GM11168 (cell line): ENCODE results near the gene SCPEP1.

ENCODE experiments used
- in situ Hi-C: fragments of 300-500 bp; cut with MboI; formaldehyde crosslinking; loops from one replicate; pipeline ENCODE4 v1.12.0; 2022; ENCODE audit warnings: low sequenced_read_pairs; ENCODE audit not compliant: unreplicated experiment

The SCPEP1 gene

DNA sequence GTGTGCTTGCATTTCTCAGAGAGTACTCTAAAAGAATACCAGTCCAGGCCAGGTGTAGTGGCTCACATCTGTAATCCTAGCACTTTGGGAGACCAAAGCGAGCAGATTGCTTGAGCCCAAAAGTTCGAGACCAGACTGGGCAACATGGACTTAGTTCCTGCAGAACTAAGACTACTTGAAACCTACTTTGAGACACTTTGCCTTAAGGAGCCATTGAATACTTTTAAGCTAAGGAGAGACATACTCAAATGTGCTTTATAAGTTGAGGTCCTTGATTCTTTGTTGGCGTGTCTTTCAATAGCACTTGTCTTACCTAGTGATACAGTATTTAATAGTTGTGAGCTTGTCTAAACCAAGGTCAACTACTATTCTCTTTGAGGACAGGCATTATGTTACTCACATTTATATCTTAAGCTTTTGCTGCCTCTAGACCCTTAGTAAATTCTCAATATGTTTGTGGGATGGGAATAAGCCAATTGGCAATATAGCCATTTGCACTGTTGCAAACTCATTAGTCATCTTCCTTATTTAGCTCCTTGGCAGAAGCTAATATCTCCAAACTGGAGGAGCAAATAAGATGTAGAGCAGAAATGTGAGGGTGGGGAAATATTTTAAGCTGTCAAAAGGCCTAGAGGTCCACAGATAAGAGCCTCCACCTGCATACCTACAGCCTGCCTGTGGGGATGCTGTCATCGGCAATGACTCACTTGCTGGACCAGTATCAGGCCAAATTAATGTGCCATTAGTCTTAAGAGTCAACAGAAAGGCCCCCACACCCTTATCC lies 16.3 kb downstream of the SCPEP1 start:
- in situ Hi-C loops, result no loop called here

DNA sequence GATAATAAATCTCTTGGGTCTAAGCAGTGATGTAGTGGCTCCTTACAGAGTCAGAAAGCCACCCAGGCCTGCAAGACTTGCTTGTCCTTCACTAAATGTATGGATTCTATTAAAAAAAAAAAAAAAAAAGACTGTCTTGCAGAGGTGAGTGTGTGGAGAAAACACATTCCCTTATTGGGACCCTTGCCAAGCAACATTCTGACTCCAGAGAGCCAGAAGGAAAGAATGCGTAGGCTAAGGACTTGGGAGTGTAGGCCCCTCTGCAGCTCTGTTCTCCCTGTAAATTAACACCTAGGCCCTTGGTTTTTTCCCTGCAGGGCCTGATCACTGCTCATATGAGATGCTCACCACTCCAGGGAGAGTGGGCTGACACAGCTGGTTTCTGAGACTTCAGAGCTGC lies 17.8 kb downstream of the SCPEP1 start:
- in situ Hi-C loops, result no loop called here

- in situ Hi-C loops, result no loop called here
Observed at GRCh38 chr17:56997313-56997712, 19.4 kb downstream of the SCPEP1 start.

DNA sequence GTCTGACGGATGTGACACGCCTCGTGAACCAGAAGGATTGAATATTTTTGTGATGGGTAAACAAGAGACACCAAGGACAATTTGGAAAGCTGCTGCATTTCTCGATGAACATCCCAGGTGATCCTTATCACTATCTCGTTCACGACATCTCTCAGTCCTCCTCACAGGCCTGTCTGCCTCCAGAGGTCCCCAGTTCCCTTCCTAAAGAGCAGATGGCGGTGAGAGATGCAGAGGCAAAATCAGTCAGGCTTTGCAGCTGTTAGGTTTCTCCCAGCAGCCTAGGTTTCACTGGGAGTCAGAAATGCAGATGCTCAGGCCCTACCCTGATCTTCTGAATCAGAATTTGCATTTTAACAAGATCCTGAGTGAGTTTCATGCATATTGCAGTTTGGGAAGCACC lies 23.6 kb downstream of the SCPEP1 start:
- in situ Hi-C loops, result no loop called here

DNA sequence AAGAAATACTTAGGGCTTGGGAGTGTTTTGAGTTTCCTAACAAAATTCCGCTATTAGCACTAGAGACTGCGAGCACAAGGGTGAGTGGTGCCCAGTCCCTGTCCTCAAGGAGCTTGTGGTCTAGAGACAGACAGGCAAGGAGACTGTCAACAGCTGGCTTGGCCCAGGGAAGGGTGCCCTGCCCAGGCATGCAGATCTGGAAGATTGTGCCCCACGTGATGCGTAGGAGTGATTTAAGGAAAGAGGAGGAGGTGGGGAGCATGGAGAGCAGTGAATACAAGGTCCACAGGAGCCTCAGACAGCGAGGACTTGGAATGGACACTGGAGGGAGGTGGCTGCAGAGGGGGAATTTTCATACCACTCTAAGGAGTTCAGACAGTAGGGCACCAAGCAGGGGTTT lies 25.0 kb downstream of the SCPEP1 start:
- in situ Hi-C loops, result no loop called here

DNA sequence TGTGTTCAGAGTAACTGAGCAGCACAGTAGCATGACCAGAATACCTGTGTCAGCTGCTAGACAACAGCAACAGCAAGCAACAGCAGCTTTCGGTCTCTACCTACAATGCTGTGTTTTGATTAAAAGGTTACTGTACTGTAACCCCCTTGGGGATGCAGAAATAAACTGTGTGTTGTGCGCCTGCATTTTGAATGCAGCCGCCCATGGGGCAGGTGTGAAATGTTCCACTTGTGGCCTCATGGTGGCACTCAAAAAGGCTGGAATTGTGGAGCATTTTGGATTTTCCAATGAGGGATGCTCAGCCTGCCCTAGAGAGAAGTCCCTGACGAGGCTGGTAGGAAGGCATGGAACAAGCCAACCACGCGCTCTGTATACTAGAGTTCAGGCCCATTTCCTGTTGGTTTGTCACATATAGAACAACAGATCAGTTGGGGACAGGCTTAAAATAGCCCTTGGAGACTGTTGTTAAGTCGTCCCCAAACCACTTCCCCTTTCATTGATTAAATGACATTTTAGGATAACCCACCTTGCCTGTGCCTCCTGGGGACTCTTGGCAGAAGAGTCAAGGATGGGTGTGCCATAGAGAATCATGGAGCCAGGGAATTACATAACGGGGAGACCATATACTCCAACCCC lies 27.1 kb downstream of the SCPEP1 start:
- in situ Hi-C loops, result no loop called here

- in situ Hi-C loops, result no loop called here
Observed at GRCh38 chr17:57006040-57006439, 28.1 kb downstream of the SCPEP1 start.

DNA sequence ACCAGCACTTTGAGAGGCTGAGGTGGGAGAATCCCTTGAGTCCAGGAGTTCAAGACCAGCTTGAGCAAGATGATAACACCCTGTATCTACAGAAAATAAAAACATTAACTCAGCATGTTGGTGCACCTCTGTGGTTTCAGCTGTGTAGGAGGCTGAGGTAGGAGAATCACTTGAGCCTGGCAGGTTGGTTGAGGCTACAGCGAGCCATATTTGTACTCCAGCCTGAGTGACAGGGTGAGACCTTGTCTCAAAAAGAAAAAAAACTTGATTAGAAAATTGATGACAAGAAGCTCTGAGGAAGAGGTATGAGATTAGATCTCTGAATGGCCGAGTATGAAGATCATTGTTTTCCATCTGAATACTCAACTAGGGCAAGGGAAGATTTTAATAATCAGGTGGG lies 31.0 kb downstream of the SCPEP1 start:
- in situ Hi-C loops, result no loop called here

- in situ Hi-C loops, result no loop called here
Observed at GRCh38 chr17:57009737-57010445, 32.0 kb downstream of the SCPEP1 start.

DNA sequence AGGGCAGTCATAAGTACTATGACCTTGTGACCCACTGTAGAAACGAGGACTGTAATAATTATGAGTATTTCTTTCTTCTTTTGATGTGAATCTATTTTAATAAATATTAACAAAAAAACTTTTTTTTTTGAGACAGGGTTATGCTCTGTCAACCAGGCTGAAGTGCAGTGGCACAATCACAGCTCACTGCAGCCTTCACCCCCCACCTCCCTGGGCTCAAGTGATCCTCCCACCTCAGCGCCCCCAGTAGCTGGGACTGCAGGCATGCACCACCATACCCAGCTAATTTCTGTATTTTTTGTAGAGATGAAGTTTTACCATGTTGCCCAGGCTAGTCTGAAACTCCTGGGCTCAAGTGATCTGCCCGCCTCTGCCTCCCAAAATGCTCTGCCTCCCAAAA lies 32.6 kb downstream of the SCPEP1 start:
- in situ Hi-C loops, result no loop called here

DNA sequence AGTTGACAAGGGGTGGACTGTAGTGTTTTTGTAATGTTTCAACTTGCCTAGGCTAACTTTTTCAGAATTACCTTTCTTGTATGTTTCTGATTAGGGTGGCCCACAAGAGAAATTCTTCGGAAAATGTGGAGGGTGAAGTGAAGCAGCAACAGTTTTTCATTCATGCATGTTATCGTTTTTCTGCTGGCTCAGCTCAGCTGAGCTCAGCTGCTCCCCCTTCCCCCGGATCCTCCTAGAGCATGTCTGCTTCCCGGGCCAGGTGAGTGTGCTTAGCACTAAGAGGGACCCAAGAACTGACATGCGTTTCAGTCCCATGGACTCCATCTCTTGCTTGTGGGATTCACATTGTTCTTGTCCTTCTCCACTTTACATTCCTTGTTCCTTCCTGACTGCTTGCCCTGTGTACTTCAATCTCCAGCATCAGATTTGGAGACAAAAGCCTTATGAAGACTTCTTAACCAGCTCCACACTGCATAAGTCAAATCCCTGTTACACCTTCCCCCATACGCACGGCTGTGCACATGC lies 33.6 kb downstream of the SCPEP1 start:
- in situ Hi-C loops, result no loop called here

DNA sequence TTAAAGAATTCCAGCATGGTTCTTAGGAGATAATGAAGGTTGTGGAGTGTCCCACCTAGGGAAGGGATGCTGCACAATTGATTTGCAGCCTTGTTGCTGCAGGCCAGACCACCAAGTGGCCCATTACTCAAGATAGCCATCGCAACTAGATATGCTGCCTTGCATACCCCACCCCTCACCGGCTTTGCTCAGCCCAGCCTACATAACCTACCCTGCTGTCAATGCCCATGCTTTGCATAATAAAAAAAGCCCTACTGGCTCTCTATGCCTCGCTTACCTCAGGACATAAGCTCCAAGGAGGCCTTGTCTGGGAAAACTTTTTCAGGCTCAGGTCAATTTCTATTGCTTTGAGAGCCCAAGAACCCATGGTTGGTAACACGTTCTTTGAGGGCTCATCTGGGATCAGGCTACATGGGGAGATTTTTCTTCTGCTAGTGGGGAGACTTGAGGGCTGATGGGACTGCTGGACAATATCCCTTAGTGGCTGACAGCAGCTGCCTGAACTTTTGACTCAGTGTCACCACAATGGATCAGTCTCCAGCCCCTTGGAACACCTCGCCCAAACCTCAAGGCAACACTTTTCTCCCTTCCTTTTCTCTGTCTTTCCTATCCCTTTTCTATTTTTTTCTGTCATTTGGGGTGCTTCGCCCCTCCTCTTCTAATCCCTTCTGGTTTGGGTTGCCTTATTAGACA lies 38.3 kb downstream of the SCPEP1 start:
- in situ Hi-C loops, result no loop called here

DNA sequence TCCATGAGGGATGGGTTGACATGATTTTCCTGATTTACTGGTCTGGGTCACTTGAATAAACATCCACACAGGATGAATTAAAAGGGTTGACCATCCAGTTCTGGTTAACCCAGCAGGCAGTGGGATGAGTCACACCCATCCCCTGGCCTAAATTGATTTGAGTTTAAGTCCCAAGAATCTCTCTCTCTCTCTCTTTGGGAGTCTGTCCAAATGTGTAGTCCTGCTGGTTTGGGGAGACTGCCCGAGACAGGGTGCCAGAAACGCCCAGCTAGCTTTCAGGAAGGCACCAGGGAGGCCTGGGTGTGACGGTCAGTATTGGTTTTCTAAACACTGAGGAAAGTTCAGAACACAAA lies 38.8 kb downstream of the SCPEP1 start:
- in situ Hi-C loops, result no loop called here

- in situ Hi-C loops, result no loop called here
Observed at GRCh38 chr17:57017625-57018024, 39.7 kb downstream of the SCPEP1 start.

DNA sequence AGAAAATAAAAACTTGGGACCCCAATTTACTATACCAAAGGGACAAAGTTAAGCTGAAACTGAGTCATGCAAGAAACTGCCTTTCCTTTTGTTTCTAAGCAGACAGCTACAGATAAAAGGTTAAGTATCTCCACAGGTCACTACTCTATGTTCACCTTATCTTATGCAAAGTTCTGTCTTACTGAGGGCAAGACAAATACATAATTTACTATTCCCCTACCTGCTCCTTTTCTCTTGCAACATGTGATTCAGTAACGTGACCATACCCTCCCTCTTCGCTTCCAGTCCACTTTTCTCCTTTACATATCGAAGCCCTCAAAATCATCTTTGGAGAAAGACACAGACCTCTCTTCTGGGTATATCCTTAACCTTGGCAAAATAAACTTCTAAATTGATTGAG lies 42.3 kb downstream of the SCPEP1 start:
- in situ Hi-C loops, result no loop called here

DNA sequence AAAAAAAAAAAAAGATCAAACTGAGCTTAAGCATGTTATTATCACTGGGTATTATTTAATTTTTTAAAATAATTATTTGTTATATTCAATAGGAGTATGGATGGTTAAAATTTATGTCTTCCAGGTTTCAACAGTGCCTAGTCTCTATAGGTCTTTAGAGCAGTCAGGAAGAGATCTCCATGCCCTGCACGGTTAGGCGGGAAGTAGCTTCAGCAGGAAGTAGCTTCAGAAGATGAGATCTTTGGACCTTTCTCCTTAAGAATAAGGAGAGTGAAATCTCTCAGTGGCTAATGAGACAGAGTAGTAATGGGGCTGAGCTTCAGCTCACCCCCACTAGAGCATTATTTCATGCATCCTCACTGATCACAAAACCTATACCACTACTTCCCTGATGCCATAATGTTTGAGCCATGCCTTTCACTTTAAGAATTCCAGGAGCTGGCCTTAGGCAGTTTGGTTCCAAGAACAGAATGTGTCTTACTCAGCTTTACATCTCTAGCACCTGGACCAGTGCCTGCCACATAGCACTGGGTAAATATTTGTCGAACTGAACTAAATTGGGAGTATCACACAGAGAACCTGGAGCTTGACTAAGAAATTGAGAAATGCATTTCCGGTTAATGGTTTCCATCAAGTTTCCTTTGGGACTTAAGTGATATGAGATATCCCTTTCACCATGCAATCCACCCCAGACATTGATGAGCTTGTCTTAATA lies 43.5 kb downstream of the SCPEP1 start:
- in situ Hi-C loops, result no loop called here

- in situ Hi-C loops, result no loop called here
Observed at GRCh38 chr17:57025876-57026275, 47.9 kb downstream of the SCPEP1 start.

DNA sequence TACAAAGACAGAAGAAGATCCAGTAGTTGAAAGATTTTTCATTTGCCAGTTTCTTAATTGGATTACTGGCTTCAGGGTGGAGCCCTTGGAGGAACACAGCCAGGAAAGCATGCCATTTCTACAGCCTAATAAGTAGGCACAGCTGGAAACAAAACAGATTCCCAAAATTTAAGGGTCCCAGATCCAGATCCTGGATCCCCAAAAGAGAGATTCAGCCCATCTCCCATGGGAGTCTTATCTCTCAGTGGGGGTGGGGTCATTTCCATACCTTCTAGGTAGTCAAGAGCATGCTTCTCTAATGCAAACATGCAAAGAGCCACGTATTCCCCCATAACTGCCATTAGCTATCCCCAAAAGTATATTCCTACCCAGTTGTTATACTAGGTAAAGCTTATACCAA lies 49.9 kb downstream of the SCPEP1 start:
- in situ Hi-C loops, result no loop called here

GRCh38 chr17:57032343-57032742 lies 54.4 kb downstream of the SCPEP1 start:
- in situ Hi-C loops, result no loop called here

GRCh38 chr17:57033296-57033695 lies 55.4 kb downstream of the SCPEP1 start:
- in situ Hi-C loops, result no loop called here
